Measurements from ENCODE around the gene PLCB4. TPM values are rescaled to one million over a fixed set of nuclear protein-coding genes. Genes with fewer than 3 reads are reported as not detected.
A peak's percentile ranks its signal among the peaks of the same experiment; 100 is the strongest.

The PLCB4 gene
- total and polyA plus RNA-seq, 2 donors (not counting 1 experiment from before 2014, with no cell fraction given) = 7.3 to 13.7 TPM

- no peak for DNase-seq (ENCODE audit: low read depth in 2 of 2)
These were observed 142.3 kb downstream of the PLCB4 start for GRCh38 chr20:9211016-9211760.

DNA sequence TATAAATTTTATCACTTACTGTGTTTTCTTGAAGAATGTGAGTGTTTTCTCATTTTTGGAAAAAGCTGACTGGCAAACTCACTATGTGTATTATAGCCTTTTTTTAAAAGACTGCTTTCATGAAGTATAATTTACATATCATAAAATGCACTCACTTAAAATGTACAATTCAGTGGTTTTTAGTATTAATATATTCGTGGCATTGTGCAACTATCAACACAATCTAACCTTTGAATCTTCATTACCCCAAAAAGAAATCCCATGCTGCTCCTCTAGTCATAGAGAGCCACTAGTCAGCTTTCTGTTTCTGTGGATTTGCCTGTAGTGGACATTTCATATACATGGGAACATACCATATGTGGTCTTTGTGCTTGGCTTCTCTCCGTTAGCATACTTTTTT, 143.8 kb downstream of the PLCB4 start:
- Histone ChIP-seq H4K20me1 (ENCODE audit: control insufficient read depth, extremely low read depth, insufficient read depth, low read length) (no peaks in the 10 kb centered on the region), H3K27ac (ENCODE audit: insufficient read depth, low read length) (no peak overlapping the region), H3K4me2 (ENCODE audit: extremely low read depth, insufficient read depth, low read length) (no peak overlapping the region), H3K79me2 (ENCODE audit: control insufficient read depth, insufficient read depth, low read length) (no peaks in the 10 kb centered on the region), H3K36me3 (ENCODE audit: control insufficient read depth, insufficient read depth, low read length) (no peaks in the 10 kb centered on the region), H3K4me3 (replicated peaks in 1 of 4; ENCODE audit: control extremely low read depth in 1 of 4, insufficient read depth in 1 of 4, low read depth in 3 of 4, low read length in 4 of 4) (no peak overlapping the region), H3K9ac (ENCODE audit: insufficient read depth, low read length) (no peak overlapping the region), H3K27me3 (ENCODE audit: control insufficient read depth, insufficient read depth, low read length) (no peaks in the 10 kb centered on the region), H2AFZ (ENCODE audit: low read length) (no peak overlapping the region), H3K9me3 (ENCODE audit: control insufficient read depth, insufficient read depth, low read depth, low read length) (no peaks in the 10 kb centered on the region), H3K4me1 (ENCODE audit: control insufficient read depth, extremely low read depth, insufficient read depth, low read length) (no peaks in the 10 kb centered on the region)
- no peak for DNase-seq (ENCODE audit: low read depth in 2 of 2)
- no peak for TF ChIP-seq EZH2 (IDR thresholded peaks at IDR 0.05; ENCODE audit: low read length, missing control alignments)

More at GRCh38 chr20:9211016-9211760, 142.3 kb downstream of the PLCB4 start:
- no peaks in the 10 kb centered on the region for H3K4me1 ChIP-seq (ENCODE audit: control insufficient read depth, extremely low read depth, insufficient read depth, low read length)
- no peak overlapping the region for H2AFZ ChIP-seq (ENCODE audit: low read length)
- no peak overlapping the region for H3K27ac ChIP-seq (ENCODE audit: insufficient read depth, low read length)
- no peaks in the 10 kb centered on the region for H3K9me3 ChIP-seq (ENCODE audit: control insufficient read depth, insufficient read depth, low read depth, low read length)
- TF ChIP-seq CTCF (conservative IDR thresholded peaks at IDR 0.05 in 1 of 2, IDR thresholded peaks at IDR 0.05 in 1 of 2; ENCODE audit: low read depth in 1 of 2, low read length in 2 of 2) (no peak), EZH2 (IDR thresholded peaks at IDR 0.05; ENCODE audit: low read length, missing control alignments) (no peak)
- H3K9ac ChIP-seq (ENCODE audit: insufficient read depth, low read length) = no peak overlapping the region
- no peaks in the 10 kb centered on the region for H3K27me3 ChIP-seq (ENCODE audit: control insufficient read depth, insufficient read depth, low read length)
- H3K36me3 ChIP-seq (ENCODE audit: control insufficient read depth, insufficient read depth, low read length) = no peaks in the 10 kb centered on the region
- no peak overlapping the region for H3K4me2 ChIP-seq (ENCODE audit: extremely low read depth, insufficient read depth, low read length)
- H3K79me2 ChIP-seq (ENCODE audit: control insufficient read depth, insufficient read depth, low read length) = no peaks in the 10 kb centered on the region
- H3K4me3 ChIP-seq (replicated peaks in 1 of 4; ENCODE audit: control extremely low read depth in 1 of 4, insufficient read depth in 1 of 4, low read depth in 3 of 4, low read length in 4 of 4) = no peak overlapping the region
- H4K20me1 ChIP-seq (ENCODE audit: control insufficient read depth, extremely low read depth, insufficient read depth, low read length) = no peaks in the 10 kb centered on the region

DNA sequence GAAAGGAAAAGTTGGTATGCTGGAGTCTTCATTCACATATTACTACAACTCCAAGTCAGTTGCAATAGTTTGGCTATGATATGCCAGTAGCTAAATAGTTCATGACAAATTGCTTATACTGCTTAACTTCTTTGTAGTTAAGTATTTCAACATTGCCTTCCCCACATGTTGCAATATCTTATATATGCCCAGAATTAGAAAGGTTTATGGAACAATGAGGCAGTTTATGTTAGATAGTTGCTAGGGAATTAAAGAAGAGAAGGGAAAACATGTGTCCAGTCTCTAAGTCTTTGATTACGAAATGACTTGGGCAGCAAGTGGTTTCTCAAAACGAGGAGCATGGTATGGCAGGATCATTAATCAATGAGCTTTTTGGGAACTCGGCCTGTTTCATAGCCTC, 145.8 kb downstream of the PLCB4 start:
- Histone ChIP-seq H3K4me2 (ENCODE audit: extremely low read depth, insufficient read depth, low read length) (peak overlapping the region; percentile 10), H3K4me3 (replicated peaks in 1 of 4; ENCODE audit: control extremely low read depth in 1 of 4, insufficient read depth in 1 of 4, low read depth in 3 of 4, low read length in 4 of 4) (no peak overlapping the region), H3K27me3 (ENCODE audit: control insufficient read depth, insufficient read depth, low read length) (no peaks in the 10 kb centered on the region), H3K9ac (ENCODE audit: insufficient read depth, low read length) (no peak overlapping the region), H3K4me1 (ENCODE audit: control insufficient read depth, extremely low read depth, insufficient read depth, low read length) (peaks cover 5% of the 10 kb centered on the region), H3K27ac (ENCODE audit: insufficient read depth, low read length) (no peak overlapping the region), H3K79me2 (ENCODE audit: control insufficient read depth, insufficient read depth, low read length) (no peaks in the 10 kb centered on the region), H2AFZ (ENCODE audit: low read length) (no peak overlapping the region), H3K36me3 (ENCODE audit: control insufficient read depth, insufficient read depth, low read length) (no peaks in the 10 kb centered on the region), H4K20me1 (ENCODE audit: control insufficient read depth, extremely low read depth, insufficient read depth, low read length) (no peaks in the 10 kb centered on the region), H3K9me3 (ENCODE audit: control insufficient read depth, insufficient read depth, low read depth, low read length) (no peaks in the 10 kb centered on the region)
- TF ChIP-seq EZH2 (IDR thresholded peaks at IDR 0.05; ENCODE audit: low read length, missing control alignments) = no peak
- no peak for TF ChIP-seq CTCF (conservative IDR thresholded peaks at IDR 0.05 in 1 of 2, IDR thresholded peaks at IDR 0.05 in 1 of 2; ENCODE audit: low read depth in 1 of 2, low read length in 2 of 2)
- peak; percentile 95 to 99 for DNase-seq (ENCODE audit: low read depth in 2 of 2)

All from fibroblast of lung (primary cell).